GM13976 (cell line): ENCODE results near the gene ROBO3.

Experiments used
- DNase-seq: peaks from one replicate; pipeline ENCODE4 v3.0.0; 2012; ENCODE audit warnings: low spot score
- CTCF ChIP-seq: IDR thresholded peaks from 2 replicates; pipeline ENCODE4 v1.5.1; 2012; ENCODE audit warnings: borderline replicate concordance, mild to moderate bottlenecking; ENCODE audit not compliant: insufficient read depth; ENCODE audit errors: extremely low read depth, missing control alignments, control extremely low read depth
- in situ Hi-C: fragments of 300-500 bp; cut with MboI; formaldehyde crosslinking; loops from one replicate; pipeline ENCODE4 v1.12.0; 2022; ENCODE audit warnings: low sequenced_read_pairs, mixed read lengths, inconsistent platforms; ENCODE audit not compliant: unreplicated experiment

ROBO3 gene

GRCh38 chr11:124917115-124917637 lies 51.9 kb downstream of the ROBO3 start:
- in situ Hi-C loops, result no loop called here
- DNase-seq, result no peak
- no peak for TF ChIP-seq CTCF

- DNase-seq, result no peak
- no peak for TF ChIP-seq CTCF
- in situ Hi-C loops, result no loop called here
These were observed 53.7 kb downstream of the ROBO3 start, which contains the start of gene HEPN1 for GRCh38 chr11:124918950-124919349. TSS of gene HEPN1 (plus strand) at chr11:124919250.

- in situ Hi-C loops, result no loop called here
- DNase-seq, result no peak
- no peak for TF ChIP-seq CTCF
These were observed 54.7 kb downstream of the ROBO3 start for GRCh38 chr11:124919898-124920297.

GRCh38 chr11:124920356-124920755 lies 55.1 kb downstream of the ROBO3 start:
- in situ Hi-C loops, result no loop called here
- no peak for DNase-seq
- TF ChIP-seq CTCF, result no peak

- in situ Hi-C loops, result no loop called here
- DNase-seq, result peak; percentile 77
- no peak for TF ChIP-seq CTCF
These were observed 55.8 kb downstream of the ROBO3 start for GRCh38 chr11:124920870-124921609.

- in situ Hi-C loops, result no loop called here
- no peak for DNase-seq
- TF ChIP-seq CTCF, result no peak
These were observed 57.6 kb downstream of the ROBO3 start for GRCh38 chr11:124922831-124923230.
